ENCODE data around the gene PNPLA5. TPM values are rescaled to one million over a fixed set of nuclear protein-coding genes. Genes with fewer than 3 reads are reported as not detected.

Gene PNPLA5
- total RNA-seq, 1 donor from 2014 or later = not detected

DNA sequence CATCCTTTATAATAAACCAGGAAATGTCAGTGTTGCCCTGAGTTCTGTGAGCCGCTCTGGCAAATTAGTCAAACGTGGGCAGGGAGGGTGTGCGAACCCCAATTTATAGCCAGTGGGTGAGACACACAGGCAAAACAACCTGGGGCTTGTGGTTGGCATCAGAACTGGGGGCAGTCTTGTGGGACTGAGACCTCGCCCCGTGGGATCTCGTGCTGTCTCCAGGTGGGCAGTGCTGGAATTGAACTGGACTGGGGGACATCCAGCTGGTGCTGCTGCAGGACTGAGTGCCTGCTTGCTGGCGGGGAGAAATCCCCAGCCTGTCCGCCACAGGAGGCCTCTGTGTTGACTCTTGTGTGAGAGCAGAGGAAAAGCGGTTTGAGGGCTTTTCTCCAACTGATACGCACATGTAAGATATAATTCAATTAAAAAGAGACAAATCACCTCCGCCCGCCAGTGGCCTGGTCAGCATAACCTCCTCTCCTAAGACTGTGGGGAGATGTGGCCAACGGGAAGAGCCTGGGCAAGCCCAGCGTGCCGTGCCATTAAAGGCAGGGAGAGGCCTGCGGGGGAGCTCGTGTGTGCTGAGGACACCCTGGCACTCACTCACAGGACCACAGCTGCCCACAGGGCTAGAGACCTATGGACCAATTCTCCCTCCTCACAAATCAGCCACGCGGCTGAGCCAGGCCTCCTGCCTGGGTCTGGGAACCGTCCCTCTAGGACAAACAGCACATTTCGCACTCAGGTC lies 47.9 kb downstream of the PNPLA5 start:
- DNase-seq (ENCODE audit: extremely low read depth, low read depth, low spot score) = no peak

DNA sequence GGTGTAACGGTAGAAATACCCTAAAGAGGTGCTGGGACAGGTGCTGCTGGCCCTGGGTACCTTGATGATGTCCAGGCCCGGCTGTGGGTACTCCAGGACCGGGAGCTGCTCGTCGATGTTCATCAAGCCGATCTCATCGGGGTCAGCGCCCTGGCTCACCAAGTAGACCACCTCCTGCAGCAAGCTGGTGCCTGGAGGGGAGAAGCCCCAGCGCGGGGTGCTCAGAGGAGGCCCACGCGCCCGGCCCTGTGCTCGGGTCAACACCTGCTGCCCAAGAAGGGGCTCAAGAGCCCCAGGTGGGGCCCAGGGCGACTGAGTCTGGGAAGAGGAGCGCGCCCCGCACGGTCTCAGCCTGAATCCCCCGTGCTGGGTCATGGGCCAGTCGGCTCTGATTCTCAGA lies 50.1 kb downstream of the PNPLA5 start:
- DNase-seq (ENCODE audit: extremely low read depth, low read depth, low spot score) = no peak

DNA sequence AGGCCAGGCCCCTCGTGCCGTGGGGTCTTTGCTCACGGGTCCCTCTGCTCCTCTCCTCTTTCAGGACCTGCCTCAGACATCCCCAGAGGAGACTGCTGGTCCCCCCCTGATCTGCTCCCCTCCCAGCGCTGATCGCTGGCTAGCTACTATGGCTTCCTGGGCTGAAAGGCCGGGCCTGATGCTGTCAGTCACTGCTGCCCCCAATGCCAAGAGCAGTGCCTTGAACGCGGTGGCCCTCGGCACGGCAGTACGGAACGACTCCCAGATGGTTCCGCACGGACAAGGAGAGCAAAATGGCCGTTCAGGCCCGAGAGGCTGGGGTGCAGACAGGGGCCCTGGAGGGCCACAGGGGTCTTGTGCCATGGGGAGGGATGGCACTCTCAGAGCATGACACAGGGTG lies 51.0 kb downstream of the PNPLA5 start:
- no peak for DNase-seq (ENCODE audit: extremely low read depth, low read depth, low spot score)

DNA sequence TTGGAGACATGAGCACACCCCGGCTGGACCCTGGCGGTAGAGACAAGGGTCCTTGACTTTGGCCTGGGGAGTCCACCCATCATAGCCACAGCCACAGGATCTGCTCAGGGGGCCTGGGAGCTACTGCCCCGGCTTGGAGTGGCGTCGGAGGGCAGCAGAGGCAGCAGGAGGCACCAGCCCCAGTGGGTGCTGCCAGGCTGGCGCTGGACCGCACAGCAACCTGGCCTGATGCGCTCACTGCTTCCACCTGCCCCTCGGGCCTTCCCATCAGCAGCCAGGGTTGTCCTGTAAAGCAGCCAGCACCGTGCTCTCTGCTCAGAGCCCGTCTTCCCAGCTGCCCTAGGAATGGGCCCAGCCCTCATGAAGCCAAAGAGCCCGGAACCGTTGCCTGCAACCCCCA lies 51.4 kb downstream of the PNPLA5 start:
- no peak for DNase-seq (ENCODE audit: extremely low read depth, low read depth, low spot score)

- DNase-seq (ENCODE audit: extremely low read depth, low read depth, low spot score) = no peak
Measured at GRCh38 chr22:43839781-43840180, 52.0 kb downstream of the PNPLA5 start.

DNA sequence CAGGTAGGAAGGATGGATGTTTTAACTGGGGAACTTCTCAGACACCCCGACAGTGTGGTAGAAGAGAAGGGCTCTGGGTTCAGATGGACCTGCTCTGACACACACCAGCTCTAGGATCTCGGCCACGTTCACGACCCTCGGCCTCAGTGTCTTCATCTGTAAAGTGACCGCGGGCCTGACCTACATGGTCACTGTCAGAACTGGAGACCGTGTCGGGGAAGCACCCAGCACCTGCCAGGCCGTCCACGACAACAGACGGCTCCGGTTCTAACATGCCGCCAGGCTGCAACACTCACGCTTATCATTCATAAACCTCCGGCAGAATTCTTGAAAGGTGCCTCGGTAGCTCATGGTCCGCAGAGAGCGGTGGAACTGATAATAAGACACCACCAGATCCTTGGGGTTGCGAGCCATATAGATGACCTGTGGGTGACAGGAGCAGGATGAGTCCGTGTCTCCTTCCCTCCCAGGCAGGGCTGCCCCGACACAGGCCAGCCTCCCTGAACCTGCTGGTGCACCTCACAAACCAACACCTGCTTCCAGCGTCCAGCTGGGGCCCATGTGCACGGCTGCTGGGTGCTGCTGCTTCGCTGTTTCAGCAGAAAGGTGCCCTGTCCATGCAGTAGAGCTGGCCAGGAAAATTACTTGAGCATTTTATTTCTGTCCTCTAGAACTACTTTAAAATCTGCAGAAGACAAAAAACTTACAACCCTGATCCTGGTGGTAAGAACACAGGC lies 53.1 kb downstream of the PNPLA5 start:
- no peak for DNase-seq (ENCODE audit: extremely low read depth, low read depth, low spot score)

- no peak for DNase-seq (ENCODE audit: extremely low read depth, low read depth, low spot score)
Measured at GRCh38 chr22:43838161-43838560, 53.7 kb downstream of the PNPLA5 start.

DNA sequence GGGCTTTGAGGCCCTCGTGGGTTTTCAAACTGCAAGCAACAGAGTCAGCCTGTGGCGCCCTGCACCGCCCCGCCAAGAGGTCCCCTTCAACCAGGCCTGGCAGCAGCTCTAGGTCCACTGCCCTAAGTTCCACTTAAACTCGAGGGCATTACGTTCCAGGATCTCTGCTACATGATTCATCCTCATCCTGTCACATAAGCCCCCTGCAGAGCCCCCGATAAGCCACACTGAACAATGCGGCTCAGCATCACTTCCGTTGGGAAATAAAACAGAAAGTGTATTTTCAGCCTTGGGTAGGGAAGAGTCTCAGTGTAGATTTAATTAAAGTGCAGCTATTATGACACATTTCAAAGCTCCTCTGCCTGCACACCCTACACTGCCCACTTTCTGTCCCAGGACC lies 54.1 kb downstream of the PNPLA5 start:
- no peak for DNase-seq (ENCODE audit: extremely low read depth, low read depth, low spot score)

DNA sequence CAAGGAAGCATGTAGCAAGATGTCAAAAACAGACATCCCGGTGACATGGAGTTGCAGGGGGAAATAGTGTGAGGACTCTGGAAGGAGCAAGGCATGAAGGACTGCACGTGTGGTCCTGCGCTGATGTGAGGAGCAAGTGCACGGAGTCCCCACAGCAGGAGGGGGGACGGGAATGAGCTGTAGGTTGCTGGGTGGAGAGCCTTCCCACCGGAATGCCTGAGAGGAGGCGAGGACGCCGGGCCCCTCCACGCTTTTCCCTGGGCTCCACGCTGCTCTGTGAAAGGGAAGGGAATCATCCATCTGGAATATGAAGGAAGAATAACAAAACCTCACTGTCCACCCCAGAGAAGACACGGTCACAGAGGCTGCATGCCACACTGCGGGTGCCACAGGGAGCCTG lies 56.1 kb downstream of the PNPLA5 start:
- no peak for DNase-seq (ENCODE audit: extremely low read depth, low read depth, low spot score)

GRCh38 chr22:43835166-43835565 lies 56.6 kb downstream of the PNPLA5 start:
- DNase-seq (ENCODE audit: extremely low read depth, low read depth, low spot score) = no peak

- no peak for DNase-seq (ENCODE audit: extremely low read depth, low read depth, low spot score)
Measured at GRCh38 chr22:43833286-43834240, 58.2 kb downstream of the PNPLA5 start.

DNA sequence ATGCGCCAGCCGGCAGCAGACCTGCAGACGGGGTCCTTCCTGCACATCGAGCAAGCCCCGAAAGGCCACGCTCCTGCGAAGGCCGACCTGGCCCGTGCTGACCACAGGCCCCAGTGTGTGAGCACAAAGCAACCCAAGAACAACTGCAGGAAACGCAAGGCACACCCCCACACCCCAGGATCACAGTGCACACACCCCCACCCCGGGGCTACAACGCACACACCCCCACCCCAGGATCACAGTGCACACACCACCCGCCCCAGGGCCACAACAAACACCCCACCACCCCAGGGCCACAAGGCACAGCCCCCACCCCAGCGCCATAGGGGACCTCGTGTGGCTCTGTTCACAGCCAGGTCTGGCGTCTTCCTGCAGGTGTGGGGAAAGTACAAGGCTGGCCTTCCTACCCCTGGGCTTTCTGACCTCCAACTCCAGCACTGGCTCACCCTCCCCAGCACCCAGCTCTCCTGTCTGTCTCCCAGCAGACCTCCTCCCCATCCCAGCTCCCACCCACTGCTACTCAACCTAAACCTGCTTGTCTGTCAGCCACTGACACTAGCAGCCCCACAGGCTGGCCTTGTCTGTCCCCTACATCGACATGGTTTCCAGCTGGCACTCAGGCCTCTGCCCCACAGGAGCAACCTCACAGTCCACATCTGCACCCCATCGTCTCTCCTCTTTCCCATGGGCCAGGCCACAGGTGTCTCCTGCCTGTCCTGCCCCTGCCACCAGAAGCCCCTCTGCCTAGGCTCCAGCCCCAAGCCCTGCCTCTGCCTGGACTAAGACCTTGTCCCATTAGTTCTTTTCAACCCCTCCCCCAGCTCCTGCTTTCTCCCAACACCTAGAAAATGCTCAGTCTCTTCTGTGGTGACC lies 59.2 kb downstream of the PNPLA5 start:
- no peak for DNase-seq (ENCODE audit: extremely low read depth, low read depth, low spot score)

DNA sequence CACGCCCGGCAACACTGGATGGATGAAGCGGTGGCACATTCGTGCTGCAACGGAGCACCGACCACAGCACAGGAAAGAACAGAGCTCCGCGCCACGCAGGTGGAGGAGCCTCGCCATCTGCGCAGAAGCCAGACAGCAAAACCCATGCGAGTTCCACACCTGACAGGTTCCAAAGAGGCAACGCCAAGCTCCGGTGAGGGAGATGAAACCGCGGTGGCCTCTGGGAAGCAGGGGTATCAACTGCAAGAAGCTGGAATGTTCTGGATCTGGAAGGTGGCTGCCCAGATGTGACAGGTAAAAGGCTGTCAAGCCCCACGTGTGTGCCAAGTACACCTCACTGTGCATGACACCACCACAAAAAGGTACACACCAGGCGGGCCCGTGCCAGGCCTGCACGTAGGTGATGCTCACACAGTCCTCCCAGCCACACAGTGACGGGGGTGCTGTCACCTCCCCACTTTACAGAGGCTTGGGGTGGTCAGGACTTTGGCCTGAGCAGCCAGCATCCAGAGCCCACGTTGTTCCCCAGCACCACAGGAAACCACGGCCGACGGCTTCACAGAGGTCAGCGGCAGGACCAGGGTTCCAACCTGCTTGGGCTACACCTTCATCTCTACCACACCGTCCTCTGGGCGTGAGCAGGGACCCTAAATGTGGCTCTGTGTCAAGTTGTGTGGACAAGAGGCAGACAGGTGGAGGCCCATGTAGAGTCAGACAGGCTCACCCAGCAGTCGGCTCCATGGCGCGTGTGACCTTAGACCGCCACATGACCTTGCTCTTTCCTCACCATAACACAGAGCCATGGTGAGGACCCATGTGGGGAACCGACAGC lies 60.0 kb downstream of the PNPLA5 start:
- no peak for DNase-seq (ENCODE audit: extremely low read depth, low read depth, low spot score)

- no peak for DNase-seq (ENCODE audit: extremely low read depth, low read depth, low spot score)
Measured at GRCh38 chr22:43830931-43831560, 60.8 kb downstream of the PNPLA5 start.

DNA sequence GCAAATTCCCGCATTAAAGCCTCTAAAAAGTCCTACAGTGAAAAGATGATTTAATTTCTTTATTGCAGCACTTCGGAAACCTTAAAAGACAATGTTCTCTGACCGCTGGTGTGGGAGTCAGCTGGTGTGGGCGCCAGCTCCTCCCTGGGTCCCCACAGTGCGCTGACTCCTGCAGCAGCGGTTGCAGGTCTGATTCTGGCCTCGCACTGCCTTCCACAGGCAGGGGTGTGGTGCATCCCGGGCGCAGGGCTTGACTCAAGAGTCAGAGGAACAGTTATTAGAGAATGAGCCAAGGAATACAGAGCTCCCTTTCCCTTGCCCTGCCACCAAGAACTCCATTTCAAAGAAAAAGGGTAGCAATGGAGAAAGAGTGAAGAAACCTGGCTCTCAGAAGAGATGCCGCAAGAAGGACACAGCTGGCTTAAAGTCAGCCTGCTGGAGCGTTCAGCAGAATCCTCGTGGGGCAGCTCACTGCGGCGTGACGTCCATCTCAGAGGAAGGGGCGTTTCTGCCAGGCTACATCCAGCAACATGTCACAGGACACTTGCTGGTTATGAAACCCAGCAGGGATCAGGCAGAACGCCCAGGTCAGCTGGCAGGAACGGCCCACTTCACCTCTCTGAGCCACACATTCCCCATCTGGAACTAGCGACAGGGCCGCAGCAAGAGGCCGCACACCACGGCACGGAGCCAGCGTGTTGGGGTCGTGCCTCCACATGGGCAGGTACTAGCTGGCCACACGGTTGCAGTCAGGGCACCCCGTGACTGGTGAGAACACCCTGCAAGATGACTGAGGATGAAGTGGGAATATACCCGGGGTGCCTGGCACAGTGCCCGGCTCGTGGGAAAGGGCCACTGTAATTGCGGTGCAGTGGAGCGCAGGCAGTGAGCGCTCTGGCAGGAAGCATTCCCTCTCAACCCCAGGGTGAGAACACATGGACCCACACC lies 61.6 kb downstream of the PNPLA5 start:
- DNase-seq (ENCODE audit: extremely low read depth, low read depth, low spot score) = no peak
